GM23338 (cell line): Measurements from ENCODE around the gene CNTNAP2.

Experiments used
- CTCF ChIP-seq, 2 experiments: fragments of 200-600 bp in 1 of 2; sonication (generic) in 1 of 2; conservative IDR thresholded peaks; 2 replicates each; pipeline versions ENCODE4 v1.5.1 to v1.6.1; 2016 to 2017; ENCODE audit warnings: antibody characterized with exemption in 2 of 2, low read depth in 2 of 2, mild to moderate bottlenecking in 2 of 2, moderate library complexity in 1 of 2
- EZH2 ChIP-seq: fragments of 200-600 bp; sonication (generic); IDR thresholded peaks from one replicate; pipeline ENCODE4 v1.8.0; 2017; ENCODE audit warnings: antibody characterized with exemption, mild to moderate bottlenecking, low read depth; ENCODE audit not compliant: unreplicated experiment
- JUNB ChIP-seq: IDR thresholded peaks from one replicate; pipeline ENCODE4 v1.6.1; 2016; ENCODE audit warnings: antibody characterized with exemption; ENCODE audit not compliant: unreplicated experiment
- POLR2AphosphoS5 ChIP-seq: IDR thresholded peaks from 2 replicates; pipeline ENCODE4 v1.6.1; 2016; ENCODE audit warnings: antibody characterized with exemption, low read depth

GRCh38 chr7:147833557-147833956 is 1717.0 kb downstream of the CNTNAP2 start:
- no peak for TF ChIP-seq CTCF (conservative IDR thresholded peaks at IDR 0.05; ENCODE audit: low read depth in 2 of 2)
- TF ChIP-seq POLR2AphosphoS5, result no peak
- no peak for TF ChIP-seq EZH2
- TF ChIP-seq JUNB, result no peak
